Fibroblast of villous mesenchyme (primary cell): ENCODE results near the gene SLC18A3. TPM values are rescaled to one million over a fixed set of nuclear protein-coding genes. Genes with fewer than 3 reads are reported as not detected.
A peak's percentile ranks its signal among the peaks of the same experiment; 100 is the strongest.

ENCODE experiments used
- DNase-seq: peaks from one replicate; pipeline ENCODE4 v3.0.0-alpha.2; 2010; ENCODE audit warnings: low read depth
- H3K4me3 ChIP-seq: 2 replicates; pipeline ENCODE4 v1.5.1; 2011; ENCODE audit warnings: low read depth, mild to moderate bottlenecking, low read length
- total RNA-seq: library from RNA; depleted of rRNA; stranded (reverse); fragments of >200 nt; gene quantifications from 2 replicates; pipeline ENCODE4 v1.2.3, GENCODE V29; 2012
- TF ChIP-seq, protein P1 (sequence below): IDR thresholded peaks from 2 replicates; pipeline ENCODE4 v1.5.1; 2012; ENCODE audit warnings: low read depth, mild to moderate bottlenecking, low read length; ENCODE audit not compliant: insufficient read depth

The SLC18A3 gene
- total RNA-seq, 1 donor, result under 0.01 TPM

DNA sequence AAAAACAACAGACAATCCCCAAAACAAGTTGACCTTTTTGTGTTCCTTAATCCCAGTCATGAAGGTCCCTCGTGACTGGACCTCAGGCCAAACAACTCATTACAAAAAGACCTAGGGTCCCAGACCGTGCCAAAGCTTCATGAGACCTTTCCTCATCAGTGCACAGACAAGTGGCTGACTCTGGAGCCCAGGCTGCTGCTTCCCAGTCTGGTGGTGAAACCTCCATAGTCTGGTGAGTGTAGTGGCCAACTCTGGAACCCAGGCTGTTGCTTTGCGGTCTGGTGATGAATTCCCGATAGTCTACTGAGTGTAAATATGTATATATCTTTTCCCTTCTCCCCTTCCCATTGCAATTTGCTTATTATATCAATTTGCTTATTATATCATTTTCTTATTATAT, 22.1 kb upstream of the SLC18A3 start:
- H3K4me3 ChIP-seq, result no peak overlapping the region
- DNase-seq, result no peak
- TF ChIP-seq, protein P1, sequence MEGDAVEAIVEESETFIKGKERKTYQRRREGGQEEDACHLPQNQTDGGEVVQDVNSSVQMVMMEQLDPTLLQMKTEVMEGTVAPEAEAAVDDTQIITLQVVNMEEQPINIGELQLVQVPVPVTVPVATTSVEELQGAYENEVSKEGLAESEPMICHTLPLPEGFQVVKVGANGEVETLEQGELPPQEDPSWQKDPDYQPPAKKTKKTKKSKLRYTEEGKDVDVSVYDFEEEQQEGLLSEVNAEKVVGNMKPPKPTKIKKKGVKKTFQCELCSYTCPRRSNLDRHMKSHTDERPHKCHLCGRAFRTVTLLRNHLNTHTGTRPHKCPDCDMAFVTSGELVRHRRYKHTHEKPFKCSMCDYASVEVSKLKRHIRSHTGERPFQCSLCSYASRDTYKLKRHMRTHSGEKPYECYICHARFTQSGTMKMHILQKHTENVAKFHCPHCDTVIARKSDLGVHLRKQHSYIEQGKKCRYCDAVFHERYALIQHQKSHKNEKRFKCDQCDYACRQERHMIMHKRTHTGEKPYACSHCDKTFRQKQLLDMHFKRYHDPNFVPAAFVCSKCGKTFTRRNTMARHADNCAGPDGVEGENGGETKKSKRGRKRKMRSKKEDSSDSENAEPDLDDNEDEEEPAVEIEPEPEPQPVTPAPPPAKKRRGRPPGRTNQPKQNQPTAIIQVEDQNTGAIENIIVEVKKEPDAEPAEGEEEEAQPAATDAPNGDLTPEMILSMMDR, result no peak

DNA sequence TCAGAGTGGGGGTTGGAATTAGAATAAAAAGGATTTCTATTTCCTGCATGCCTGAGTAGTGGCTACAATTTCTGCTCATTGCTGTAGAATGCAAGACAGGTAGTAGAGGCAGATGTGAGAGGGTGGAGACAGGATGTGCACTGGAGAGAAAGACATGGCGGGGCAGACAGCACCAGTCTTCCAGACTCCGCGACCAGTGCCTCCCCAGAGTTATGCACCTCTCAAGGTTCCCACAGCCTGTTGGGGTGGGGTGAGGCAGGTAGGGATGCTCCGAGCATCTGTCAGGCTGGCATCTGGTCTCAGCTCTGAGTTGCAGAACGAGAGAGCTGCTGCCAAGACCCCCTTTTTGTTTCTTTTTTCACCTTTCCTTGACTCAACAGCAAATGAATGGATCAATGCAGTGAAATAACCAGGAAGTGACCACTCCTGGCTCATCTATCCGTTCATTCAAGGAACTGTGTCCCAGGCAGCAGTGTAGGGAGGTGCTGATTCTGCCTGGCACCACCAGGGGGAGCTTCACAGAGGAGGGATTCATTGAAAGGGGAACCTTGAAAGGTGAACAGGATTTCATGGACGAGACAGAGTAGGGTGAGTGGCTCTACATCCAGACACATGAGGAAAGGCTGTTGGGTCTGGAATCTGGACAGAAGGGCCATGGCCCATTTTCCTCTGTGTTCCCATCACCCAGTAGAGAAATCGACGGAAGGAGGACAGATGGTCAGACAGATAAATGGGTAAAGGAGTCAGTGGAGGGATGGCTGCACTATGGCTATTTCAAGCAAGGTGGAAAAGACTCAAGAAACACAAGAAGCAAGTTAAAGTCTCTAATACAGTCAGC, 17.2 kb upstream of the SLC18A3 start:
- peak; percentile 59 for DNase-seq
- TF ChIP-seq, protein P1, result peak; percentile 99

DNA sequence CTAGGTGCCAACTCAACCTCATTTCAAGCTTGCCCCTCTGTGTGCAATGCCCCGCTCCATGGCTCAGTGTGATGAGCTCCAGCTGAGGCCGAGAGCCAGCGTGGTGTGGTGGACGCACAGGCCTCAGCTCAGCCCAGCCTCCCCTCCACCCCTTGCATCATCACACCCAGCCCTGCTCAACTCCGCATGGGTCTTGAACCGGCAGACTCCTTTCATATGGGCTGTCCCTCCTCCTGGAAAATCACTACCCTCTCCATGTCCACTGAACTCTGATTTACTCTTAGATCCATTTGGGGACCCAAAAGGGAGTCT, 16.6 kb upstream of the SLC18A3 start:
- TF ChIP-seq, protein P1, result no peak
- no peak for DNase-seq
- no peak overlapping the region for H3K4me3 ChIP-seq

More for the DNA sequence above, 17.2 kb upstream of the SLC18A3 start:
- H3K4me3 ChIP-seq, result no peak overlapping the region

DNA sequence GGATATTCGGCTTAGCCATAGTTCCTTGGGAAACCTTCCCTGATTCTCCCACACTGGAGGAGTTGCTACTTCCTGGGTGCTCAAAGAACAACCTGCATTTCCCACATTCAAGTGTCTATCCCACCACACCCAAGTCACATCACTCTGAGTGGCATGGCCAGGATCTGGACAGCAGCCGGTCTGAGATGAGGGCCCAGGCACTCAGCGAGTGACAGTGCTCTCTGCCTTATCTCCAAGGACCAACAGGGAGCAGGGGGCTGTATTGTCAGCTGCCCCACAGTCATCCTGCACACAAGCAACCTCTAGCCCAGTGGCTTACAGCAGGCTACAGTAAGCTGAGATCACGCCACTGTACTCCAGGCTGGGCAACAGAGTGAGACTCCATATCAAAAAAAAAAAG, 16.1 kb upstream of the SLC18A3 start:
- no peak overlapping the region for H3K4me3 ChIP-seq
- TF ChIP-seq, protein P1, result no peak
- no peak for DNase-seq

DNA sequence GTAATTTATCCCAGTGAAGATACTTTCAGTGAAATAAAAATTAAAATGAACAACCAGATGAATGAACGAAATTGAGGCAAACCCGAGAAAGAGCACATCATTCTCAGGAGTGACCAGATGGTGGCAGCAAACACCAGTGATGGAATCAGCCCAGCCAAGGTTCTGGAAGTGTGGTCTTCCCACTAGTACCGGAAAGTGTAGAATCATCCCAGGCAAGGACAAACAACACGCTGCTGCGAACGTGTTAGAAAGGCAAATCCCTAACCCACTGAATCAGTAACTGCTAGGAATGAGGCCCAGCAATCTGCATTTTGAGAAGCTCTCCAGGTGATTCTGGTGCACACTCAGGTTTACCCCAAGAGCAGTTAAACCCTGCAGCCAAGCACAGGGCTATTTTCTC, 15.5 kb upstream of the SLC18A3 start:
- DNase-seq, result peak; percentile 66
- TF ChIP-seq, protein P1, result peak; percentile 86

DNA sequence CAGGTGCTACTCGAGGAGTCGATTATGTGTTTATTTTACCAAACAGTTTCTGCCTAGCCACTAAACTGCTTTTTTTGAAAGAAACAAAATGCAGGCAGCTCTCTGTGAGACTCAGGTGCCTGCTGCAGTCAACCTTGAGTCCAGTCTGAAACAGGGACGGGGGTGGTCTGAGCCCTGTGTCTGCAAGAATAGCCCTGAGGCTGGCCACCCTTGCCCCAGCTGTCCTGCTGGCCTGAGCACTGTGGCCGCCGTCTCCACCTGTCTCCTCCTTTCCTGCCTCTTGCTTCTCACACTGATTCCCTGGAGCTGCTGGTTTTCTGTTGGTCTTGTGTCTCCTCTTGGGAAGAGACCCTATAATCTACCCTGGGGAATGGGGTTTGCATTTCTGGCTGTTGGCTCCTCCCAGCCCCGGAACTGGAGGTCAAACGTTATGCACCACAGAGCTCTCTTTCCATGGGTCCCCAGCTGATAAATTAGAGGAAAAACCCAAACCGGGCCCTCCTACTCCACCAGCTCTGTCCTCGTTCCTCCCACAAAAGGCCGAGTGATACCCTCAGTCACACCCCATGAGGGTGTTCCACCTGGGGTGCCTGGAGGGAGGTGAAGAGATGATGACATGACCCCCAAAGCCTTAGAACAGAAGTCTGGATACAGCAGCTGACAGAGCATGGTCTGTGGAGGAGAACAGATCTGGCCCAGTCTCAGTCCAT, 15.0 kb upstream of the SLC18A3 start:
- DNase-seq, result no peak
- TF ChIP-seq, protein P1, result no peak
- no peak overlapping the region for H3K4me3 ChIP-seq

More for the DNA sequence above, 15.5 kb upstream of the SLC18A3 start:
- H3K4me3 ChIP-seq, result no peak overlapping the region
